Hepatocyte (in vitro differentiated cells): ENCODE measurements around the gene OR13C5.
"Not testable (repeated sequence)": the region's sequence is repeated elsewhere in the genome, so short reads cannot be mapped to it uniquely, and the experiment has no call there.

Source experiments
- CTCF ChIP-seq: fragments of 200-600 bp; sonication (generic); IDR thresholded peaks from 2 replicates; pipeline ENCODE4 v1.5.1; 2016; ENCODE audit warnings: antibody characterized with exemption, mild to moderate bottlenecking; ENCODE audit not compliant: poor library complexity
- EZH2phosphoT487 ChIP-seq: fragments of 200-600 bp; sonication (generic); IDR thresholded peaks from one replicate; pipeline ENCODE4 v1.6.1; 2018; ENCODE audit warnings: antibody characterized with exemption, mild to moderate bottlenecking, low read depth, moderate library complexity; ENCODE audit not compliant: unreplicated experiment, severe bottlenecking

- TF ChIP-seq EZH2phosphoT487, CTCF: not testable (repeated sequence)
These were observed at the start of gene OR13C5 for GRCh38 chr9:104599313-104599712.
